HEK293T (cell line): Measurements from ENCODE around the gene GSTO1.

Source experiments
- CTCF ChIA-PET: fragments of 350-600 bp; formaldehyde crosslinking; extraction: SDS; loops from one replicate; lab custom pipeline; 2021; ENCODE audit warnings: antibody characterized with exemption, inconsistent platforms; lab: Yijun Ruan, JAX
- POLR2A ChIA-PET: fragments of 350-600 bp; formaldehyde crosslinking; extraction: SDS; loops from one replicate; lab custom pipeline; 2020; ENCODE audit warnings: antibody characterized with exemption, inconsistent platforms; lab: Yijun Ruan, JAX
- DNase-seq: peaks from one replicate; pipeline ENCODE4 v3.0.0; 2012; ENCODE audit warnings: mixed read lengths; ENCODE audit errors: extremely low spot score
- ARNT ChIP-seq: fragments of 450-650 bp; IDR thresholded peaks from 2 replicates; pipeline ENCODE4 v1.6.1; 2017; ENCODE audit warnings: mild to moderate bottlenecking
- BHLHE40 ChIP-seq: fragments of 450-650 bp; IDR thresholded peaks from 2 replicates; pipeline ENCODE4 v1.6.1; 2016; ENCODE audit warnings: mild to moderate bottlenecking, moderate library complexity, borderline replicate concordance
- CTBP1 ChIP-seq: fragments of 450-650 bp; IDR thresholded peaks from 2 replicates; pipeline ENCODE4 v1.6.1; 2016; ENCODE audit warnings: borderline replicate concordance
- ELF4 ChIP-seq: fragments of 450-650 bp; IDR thresholded peaks from 2 replicates; pipeline ENCODE4 v1.6.1; 2017; ENCODE audit warnings: antibody characterized with exemption
- FOXA1 ChIP-seq: fragments of 450-650 bp; IDR thresholded peaks from 2 replicates; pipeline ENCODE4 v1.6.1; 2016; ENCODE audit warnings: mild to moderate bottlenecking
- FOXK2 ChIP-seq: fragments of 450-650 bp; IDR thresholded peaks from 2 replicates; pipeline ENCODE4 v1.6.1; 2016; ENCODE audit warnings: mild to moderate bottlenecking
- FOXM1 ChIP-seq: fragments of 450-650 bp; IDR thresholded peaks from 2 replicates; pipeline ENCODE4 v1.6.1; 2017; ENCODE audit warnings: mild to moderate bottlenecking, borderline replicate concordance
- HDGF ChIP-seq: fragments of 450-650 bp; IDR thresholded peaks from 2 replicates; pipeline ENCODE4 v1.6.1; 2017; ENCODE audit warnings: antibody characterized with exemption, borderline replicate concordance
- L3MBTL2 ChIP-seq: fragments of 450-650 bp; conservative IDR thresholded peaks from 2 replicates; pipeline ENCODE4 v1.6.1; 2016; ENCODE audit warnings: mild to moderate bottlenecking
- LEF1 ChIP-seq: fragments of 450-650 bp; IDR thresholded peaks from 2 replicates; pipeline ENCODE4 v1.6.1; 2017; ENCODE audit warnings: mild to moderate bottlenecking, borderline replicate concordance
- NFRKB ChIP-seq: fragments of 450-650 bp; IDR thresholded peaks from 2 replicates; pipeline ENCODE4 v1.6.1; 2016; ENCODE audit warnings: mild to moderate bottlenecking, moderate library complexity
- SP1 ChIP-seq: fragments of 450-650 bp; IDR thresholded peaks from 2 replicates; pipeline ENCODE4 v1.6.1; 2017
- SUZ12 ChIP-seq: fragments of 450-650 bp; IDR thresholded peaks from 2 replicates; pipeline ENCODE4 v1.6.1; 2016; ENCODE audit warnings: mild to moderate bottlenecking
- TARDBP ChIP-seq: fragments of 450-650 bp; IDR thresholded peaks from 2 replicates; pipeline ENCODE4 v1.6.1; 2016
- ZNF384 ChIP-seq: fragments of 450-650 bp; IDR thresholded peaks from 2 replicates; pipeline ENCODE4 v1.6.1; 2016
- TF ChIP-seq, protein P1 (sequence below): fragments of 450-650 bp; IDR thresholded peaks from 2 replicates; pipeline ENCODE4 v1.6.1; 2016

The GSTO1 gene

GRCh38 chr10:104253606-104254410 lies 884 bp upstream of the GSTO1 start:
- POLR2A ChIA-PET, result interaction anchor here (0.7 to 3.4 kb wide), 6 partner anchors 9 to 133 kb away, joined by 3 to 23 read pairs (median 5); partner anchors contain the start of genes CFAP43, CFAP58, GSTO2 and SFR1

DNA sequence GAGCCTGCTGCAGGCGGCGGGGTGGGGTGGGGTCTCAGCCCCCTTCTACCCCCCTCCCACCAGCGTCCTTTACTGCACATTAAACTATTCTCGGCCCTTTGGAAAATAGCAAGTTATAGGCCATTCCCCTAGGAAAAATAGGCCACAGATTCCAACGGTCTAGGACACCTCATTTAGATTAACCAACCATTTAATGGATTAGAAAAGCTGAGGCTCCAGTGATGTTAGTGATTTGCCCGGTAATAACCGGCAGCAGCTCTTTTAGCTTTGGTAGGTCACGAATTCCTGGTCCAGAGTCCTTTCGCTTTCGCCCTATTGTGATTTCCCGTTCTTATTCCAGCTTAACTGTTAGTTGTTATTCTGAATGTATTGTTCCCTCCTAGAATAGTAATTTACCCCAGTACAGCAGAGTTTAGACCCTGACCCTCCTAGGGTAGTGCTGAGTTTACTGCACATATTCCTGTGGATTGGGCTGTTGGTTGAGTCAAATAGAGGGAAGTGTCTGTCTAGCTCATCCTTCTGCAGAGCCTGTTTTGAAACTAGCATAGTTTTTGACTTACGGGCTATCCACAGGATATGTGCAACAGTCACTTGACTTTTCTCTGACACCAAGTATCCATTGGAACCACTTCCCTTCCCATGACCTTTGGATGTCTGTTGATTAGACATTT lies 754 bp downstream of the GSTO1 start:
- ChIA-PET POLR2A (interaction anchor here (0.7 to 3.4 kb wide), 6 partner anchors 14 to 134 kb away, joined by 5 to 23 read pairs (median 7); partner anchors contain the start of genes CFAP43, GSTO2 and SFR1), CTCF (interaction anchor here (1.1 to 2.1 kb wide), 3 partner anchors 19 to 281 kb away, joined by 5 to 12 read pairs (median 8); no protein-coding TSS in a partner anchor)
- TF ChIP-seq NFRKB (no peak), FOXA1 (no peak)
- DNase-seq, result no peak

More at GRCh38 chr10:104253606-104254410, 884 bp upstream of the GSTO1 start:
- TF ChIP-seq ELF4 (no peak), CTBP1 (no peak), FOXK2 (no peak), TARDBP (no peak), SP1 (no peak), FOXM1 (no peak), ZNF384 (no peak), HDGF (no peak), FOXA1 (no peak), BHLHE40 (no peak), SUZ12 (no peak), NFRKB (no peak), L3MBTL2 (no peak), ARNT (no peak), LEF1 (no peak)
- TF ChIP-seq, protein P1, sequence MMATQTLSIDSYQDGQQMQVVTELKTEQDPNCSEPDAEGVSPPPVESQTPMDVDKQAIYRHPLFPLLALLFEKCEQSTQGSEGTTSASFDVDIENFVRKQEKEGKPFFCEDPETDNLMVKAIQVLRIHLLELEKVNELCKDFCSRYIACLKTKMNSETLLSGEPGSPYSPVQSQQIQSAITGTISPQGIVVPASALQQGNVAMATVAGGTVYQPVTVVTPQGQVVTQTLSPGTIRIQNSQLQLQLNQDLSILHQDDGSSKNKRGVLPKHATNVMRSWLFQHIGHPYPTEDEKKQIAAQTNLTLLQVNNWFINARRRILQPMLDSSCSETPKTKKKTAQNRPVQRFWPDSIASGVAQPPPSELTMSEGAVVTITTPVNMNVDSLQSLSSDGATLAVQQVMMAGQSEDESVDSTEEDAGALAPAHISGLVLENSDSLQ, result no peak
- CTCF ChIA-PET, result interaction anchor here (1.2 to 1.7 kb wide), 2 partner anchors 21 to 38 kb away, joined by 7 to 8 read pairs; no protein-coding TSS in a partner anchor
- DNase-seq, result no peak

DNA sequence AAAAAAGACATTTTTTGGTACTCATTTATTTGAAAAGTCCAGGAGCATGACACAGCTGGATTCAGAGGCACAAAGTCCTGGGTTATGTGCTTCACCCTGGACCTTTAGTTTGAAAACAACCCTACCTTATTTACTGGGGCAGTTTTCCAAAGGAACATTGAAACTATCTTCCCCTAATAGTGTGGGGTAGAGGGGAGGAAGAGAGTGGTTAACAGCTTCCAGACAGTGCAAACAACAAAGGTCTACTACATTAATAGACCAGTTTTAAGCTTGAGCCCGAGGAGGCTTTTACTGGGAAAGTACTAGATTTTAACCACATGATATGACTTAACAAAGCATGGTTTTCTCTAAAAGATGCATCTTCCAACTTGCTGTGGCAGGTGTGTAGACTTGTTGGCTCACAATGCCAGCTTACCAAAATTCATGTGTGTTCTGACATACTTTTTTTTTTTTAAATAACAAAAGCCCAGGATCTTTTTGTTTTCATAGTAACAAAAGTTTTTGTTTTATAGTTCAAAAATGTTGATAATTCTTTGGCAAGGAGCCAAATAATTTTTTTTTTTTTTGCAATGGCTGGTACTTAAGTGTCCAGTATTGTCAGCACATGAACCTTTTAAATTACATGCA lies 1.8 kb downstream of the GSTO1 start:
- no peak for TF ChIP-seq SP1
- TF ChIP-seq SUZ12, result no peak
- no peak for TF ChIP-seq ZNF384
- TF ChIP-seq L3MBTL2, result no peak
- no peak for TF ChIP-seq ARNT
- no peak for TF ChIP-seq ELF4
- TF ChIP-seq FOXK2, result no peak
- TF ChIP-seq BHLHE40, result no peak
- ChIA-PET POLR2A (interaction anchor here (0.7 to 3.4 kb wide), 3 partner anchors 13 to 78 kb away, joined by 4 to 23 read pairs (median 13); partner anchors contain the start of gene GSTO2), CTCF (interaction anchor here (0.9 to 2.1 kb wide), 3 partner anchors 18 to 280 kb away, joined by 3 to 12 read pairs (median 5); no protein-coding TSS in a partner anchor)
- no peak for DNase-seq

DNA sequence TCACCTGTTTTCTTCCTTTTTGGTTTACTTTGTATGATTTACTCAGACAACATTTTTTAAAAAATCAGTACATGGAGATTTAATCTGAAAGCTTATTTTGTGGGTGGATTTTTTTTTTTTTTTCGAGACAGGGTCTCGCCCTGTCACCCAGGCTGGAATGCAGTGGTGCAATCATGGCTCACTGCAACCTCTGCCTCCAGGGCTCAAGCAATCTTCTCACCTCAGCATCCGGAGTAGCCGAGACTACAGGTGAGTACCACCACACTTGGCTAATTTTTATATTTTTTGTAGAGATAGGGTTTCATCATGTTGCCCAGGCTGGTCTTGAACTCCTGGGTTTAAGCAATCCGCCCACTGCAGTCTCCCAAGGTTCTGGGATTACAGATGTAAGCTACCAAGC lies 2.5 kb downstream of the GSTO1 start:
- ChIA-PET CTCF (interaction anchor here (0.9 to 2.1 kb wide), 2 partner anchors 17 to 34 kb away, joined by 3 to 12 read pairs; no protein-coding TSS in a partner anchor), POLR2A (interaction anchor here (3.4 kb wide), 1 partner anchor 12 kb away, joined by 23 read pairs; the partner anchor contains the start of gene GSTO2)
- no peak for DNase-seq
- TF ChIP-seq CTBP1 (no peak), ARNT (no peak), LEF1 (no peak), FOXA1 (no peak), ZNF384 (no peak), NFRKB (no peak), FOXM1 (no peak), TARDBP (no peak)

DNA sequence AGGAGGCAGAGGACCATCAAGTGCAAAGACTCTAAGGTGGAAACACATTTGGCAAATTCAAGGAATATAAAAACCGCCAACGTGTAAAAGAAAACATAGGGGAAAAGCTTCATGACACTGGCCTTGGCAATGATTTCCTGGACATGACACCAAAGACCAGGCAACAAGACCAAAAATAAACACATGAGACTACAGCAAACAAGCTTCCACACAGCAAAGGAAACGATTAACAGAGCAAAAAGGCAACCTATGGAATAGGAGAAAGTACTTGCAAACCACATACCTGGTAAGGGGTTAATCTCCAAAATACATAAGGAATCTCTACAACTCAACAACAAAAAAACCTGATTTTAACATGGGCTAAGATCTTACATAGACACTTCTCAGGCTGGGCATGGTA lies 3.5 kb downstream of the GSTO1 start:
- no peak for TF ChIP-seq FOXM1
- TF ChIP-seq, protein P1, result no peak
- TF ChIP-seq FOXK2, result no peak
- TF ChIP-seq LEF1, result no peak
- TF ChIP-seq ARNT, result no peak
- no peak for TF ChIP-seq ZNF384
- TF ChIP-seq CTBP1, result no peak
- no peak for TF ChIP-seq HDGF
- TF ChIP-seq ELF4, result no peak
- no peak for TF ChIP-seq SUZ12
- no peak for TF ChIP-seq BHLHE40
- TF ChIP-seq NFRKB, result no peak
- no peak for DNase-seq
- ChIA-PET CTCF (no interaction called here), POLR2A (no interaction called here)

GRCh38 chr10:104259456-104259855 lies 4.8 kb downstream of the GSTO1 start:
- ChIA-PET CTCF (no interaction called here), POLR2A (no interaction called here)
- TF ChIP-seq SUZ12 (no peak), L3MBTL2 (no peak), FOXM1 (no peak)
- TF ChIP-seq, protein P1, result no peak
- no peak for DNase-seq
